ENCODE data around the gene GSAP.

Gene GSAP

DNA sequence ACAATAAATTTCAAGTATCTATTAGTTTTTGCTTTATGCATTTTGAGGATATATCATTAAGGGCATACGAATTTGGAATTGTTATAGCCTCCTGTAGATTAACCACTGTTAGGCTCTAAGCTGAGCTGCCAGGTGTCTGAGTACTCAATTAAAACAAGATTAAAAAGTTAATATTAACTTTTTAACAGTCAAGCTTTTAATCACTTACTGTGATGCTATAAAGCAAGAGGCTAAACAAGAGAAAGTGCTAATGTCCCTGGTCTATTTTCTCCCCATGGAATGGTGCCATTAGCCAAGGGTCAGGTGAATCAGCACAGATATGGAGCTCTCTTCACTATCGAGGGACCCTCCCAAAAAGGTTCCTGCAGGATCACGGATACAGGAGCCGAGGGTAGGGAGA, 9.7 kb downstream of the GSAP start:
- no peak for DNase-seq

- DNase-seq: no peak
Measured at GRCh38 chr7:77404641-77405040, 11.5 kb downstream of the GSAP start.

- no peak for DNase-seq
Measured at GRCh38 chr7:77403957-77404356, 12.2 kb downstream of the GSAP start.

GRCh38 chr7:77402818-77403217, 13.3 kb downstream of the GSAP start:
- DNase-seq: no peak

DNA sequence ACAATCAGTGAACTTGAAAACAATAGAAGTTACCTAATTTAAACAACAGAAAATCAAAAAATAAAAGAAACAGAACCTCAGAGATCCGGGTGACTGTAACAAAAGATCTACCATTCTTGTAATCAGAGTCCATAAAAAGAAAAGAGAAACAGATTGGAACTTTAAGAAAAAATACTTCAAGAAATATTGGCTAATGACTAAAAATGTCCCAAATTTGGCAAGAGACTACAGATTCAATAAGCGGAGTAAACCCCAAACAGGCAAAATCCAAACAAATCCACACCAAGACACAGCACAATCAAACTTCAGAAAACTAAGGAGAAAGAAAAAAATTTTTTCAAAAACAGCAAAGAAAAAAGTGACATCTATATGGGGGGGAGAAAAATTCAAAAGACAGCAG, 15.1 kb downstream of the GSAP start:
- DNase-seq: no peak

GRCh38 chr7:77399816-77400215, 16.3 kb downstream of the GSAP start:
- DNase-seq: no peak

DNA sequence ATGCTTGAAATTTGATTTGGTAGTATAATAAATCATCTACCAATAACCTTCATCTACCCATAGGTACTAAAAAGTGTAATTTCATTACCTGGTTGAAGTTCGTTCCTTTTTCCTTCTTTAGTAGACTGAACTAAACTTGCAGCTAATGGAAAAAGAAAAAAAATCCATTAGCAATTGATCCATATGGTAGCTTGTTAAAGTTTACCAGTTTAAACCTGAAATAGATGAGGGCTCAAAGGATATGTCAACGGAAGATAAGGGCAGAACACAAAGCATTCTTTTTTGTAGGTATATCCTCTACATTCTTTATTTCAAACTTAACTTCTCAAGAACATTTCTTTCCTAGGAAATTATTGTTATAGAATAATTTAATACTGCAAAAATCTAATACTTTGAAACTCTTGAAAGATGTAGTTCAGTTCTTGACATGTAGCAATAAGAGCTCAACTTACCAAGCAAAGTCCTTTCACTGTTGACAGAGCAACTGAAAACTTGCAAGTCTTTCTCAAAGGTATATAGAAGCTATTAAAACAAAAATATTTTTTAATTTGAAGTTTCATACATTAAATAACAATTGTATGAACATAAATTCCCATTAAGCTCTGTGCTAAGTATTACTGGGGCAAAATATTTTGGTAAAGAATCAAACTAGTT, 19.1 kb downstream of the GSAP start:
- DNase-seq: no peak

- no peak for DNase-seq
Measured at GRCh38 chr7:77395626-77396025, 20.5 kb downstream of the GSAP start.

- DNase-seq: no peak
Measured at GRCh38 chr7:77393954-77394353, 22.2 kb downstream of the GSAP start.

DNA sequence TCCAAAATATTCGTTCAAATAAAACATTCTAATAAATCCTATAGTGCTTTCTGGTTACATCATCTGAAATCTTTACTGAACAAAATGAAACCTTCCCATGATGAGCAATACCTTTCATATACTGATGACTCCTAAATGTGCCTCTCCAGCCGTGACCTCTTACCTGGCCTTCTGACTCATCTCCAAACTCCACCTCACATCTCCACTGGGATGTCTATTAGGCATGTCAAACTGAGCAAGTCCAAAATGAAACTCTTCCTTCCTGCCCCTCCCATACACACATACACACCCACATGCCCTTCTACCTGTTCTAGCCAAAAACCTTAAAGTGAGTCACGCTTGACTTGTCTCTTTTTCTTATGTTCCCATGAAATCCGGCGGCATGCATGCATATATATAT, 22.9 kb downstream of the GSAP start:
- DNase-seq: peak; percentile 43 to 61

DNA sequence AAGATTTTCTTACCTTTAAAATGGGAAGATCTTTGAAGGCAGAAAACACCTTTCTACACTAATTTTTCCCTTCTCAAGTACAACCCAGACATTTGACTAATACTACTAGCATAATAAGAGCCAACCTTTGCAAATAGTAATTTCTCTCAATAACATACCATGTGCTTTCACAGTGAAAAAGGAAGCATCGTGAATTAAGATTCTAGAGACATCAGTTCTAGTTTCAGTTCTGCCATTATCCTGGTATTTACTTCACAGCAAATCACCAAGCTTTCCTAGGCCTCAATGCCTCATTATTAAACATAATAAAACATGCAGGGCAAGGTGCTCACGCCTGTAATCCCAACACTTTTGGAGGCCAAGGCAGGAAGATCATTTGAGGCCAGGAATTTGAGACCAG, 24.9 kb downstream of the GSAP start:
- no peak for DNase-seq

DNA sequence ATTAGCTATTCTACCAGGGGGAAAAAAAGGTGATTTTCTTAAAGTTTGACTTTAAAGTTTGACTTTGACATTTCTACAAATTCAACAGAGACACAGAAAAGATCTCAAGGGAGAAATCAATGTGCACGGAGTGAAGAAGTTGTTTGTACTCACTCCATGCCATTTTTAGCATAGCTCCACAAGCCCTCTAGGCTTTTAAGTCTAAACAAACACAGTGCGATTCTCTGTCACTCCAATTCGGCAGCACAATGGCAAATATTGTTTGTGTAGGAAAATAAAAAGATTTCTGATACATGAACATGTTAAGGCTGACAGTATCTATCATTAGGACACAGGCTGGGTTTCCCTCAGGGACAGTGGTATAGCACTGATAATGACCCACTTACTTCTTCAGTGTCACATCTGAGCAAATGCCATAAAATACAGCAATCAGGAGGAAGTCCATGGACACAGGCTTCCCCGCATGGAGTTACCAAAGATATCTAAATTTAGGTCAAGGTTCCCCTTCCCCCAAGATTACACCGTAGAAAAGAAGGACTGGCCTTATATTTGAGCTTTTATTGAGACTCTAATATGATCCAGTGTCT, 28.0 kb downstream of the GSAP start:
- DNase-seq: no peak

DNA sequence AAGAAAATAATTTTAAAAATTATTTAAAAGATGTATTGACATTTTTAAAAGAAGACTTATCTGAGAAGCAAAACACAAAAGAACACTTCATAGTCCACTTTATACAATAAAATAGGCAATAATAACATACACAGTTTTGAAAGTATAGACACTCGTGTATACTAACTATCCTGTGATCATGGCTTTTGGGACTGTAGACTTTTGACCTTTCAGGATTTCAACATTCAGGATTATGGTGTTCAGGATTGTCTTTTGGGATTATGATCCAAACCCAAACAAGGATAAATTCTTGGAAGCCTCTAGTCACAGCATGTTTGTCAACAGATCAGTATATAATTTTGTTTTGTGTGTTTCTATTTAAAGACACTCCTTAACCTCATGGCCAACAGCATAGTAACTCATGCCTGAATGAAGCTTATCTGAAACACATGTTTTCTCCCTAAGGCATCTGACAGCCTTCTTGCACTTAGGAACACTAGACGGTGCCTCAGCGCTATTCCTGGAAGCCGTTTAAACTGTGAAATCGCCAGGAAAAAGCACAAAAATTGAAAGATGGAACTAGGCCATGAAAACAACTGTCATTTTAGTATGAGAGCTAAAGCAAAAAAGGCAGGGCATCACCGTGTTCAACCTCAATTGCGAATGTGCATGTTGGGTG, 29.9 kb downstream of the GSAP start:
- DNase-seq: no peak

GRCh38 chr7:77383333-77383740, 32.8 kb downstream of the GSAP start:
- no peak for DNase-seq

- no peak for DNase-seq
Measured at GRCh38 chr7:77382532-77382931, 33.6 kb downstream of the GSAP start.

GRCh38 chr7:77378584-77378983, 37.6 kb downstream of the GSAP start:
- DNase-seq: no peak

GRCh38 chr7:77370606-77371005, 45.5 kb downstream of the GSAP start:
- no peak for DNase-seq

DNA sequence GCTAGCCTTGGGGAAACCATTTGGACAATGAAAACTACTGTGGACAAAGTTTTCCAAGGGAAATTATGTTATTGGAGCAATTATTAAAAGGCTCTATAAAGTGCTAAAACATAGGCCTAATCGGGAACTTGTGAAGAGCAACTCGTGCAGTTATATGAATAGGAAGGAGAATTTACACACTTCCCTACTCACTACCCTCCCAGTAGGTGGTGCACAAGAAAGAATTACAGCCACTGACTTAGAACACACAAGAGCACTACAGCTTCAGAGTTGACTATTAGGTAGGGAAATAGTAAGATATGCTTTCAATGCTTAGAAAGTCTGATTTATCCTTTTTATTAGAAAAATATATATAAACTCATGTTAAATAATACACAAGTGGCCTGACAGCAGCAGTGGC, 47.2 kb downstream of the GSAP start:
- no peak for DNase-seq

DNA sequence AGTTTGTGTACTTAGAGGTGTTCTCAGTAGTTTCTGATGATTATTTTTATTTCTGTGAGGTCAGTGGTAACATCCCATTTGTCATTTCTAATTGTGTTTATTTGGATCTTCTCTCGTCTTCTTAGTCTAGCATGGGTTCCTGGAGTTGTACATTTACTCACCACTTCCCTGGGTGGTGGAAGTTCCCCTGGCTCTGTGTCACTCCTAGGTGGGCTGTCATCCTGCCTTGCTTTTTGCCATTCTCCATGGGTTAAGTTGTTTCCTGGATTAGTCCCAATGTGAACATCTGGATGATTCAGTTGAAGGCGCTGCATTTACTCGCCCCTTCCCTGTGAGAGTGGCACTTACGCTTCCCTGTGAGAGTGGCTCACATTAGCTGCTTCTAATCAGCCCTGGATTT, 48.2 kb downstream of the GSAP start:
- DNase-seq: no peak

DNA sequence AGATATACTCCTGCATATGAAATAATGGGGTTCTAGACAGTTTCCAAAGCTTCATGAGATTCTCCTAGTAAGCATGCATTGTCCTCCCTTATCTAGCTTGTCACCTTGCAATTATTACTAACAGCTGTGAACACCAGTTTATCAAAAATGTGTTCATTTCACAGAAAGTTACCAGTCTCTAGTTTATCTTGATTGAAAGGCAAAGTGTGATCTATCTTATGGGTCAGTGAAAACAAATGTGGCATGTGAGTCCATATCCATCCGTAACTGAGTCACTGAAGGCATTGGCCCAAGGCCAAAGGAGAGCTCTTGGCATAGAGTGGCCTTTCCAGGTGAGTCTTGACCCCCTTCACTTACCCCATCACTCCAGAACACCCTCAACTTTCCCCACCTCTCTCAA, 53.2 kb downstream of the GSAP start:
- DNase-seq: no peak

GRCh38 chr7:77360969-77361368, 55.2 kb downstream of the GSAP start:
- no peak for DNase-seq

DNA sequence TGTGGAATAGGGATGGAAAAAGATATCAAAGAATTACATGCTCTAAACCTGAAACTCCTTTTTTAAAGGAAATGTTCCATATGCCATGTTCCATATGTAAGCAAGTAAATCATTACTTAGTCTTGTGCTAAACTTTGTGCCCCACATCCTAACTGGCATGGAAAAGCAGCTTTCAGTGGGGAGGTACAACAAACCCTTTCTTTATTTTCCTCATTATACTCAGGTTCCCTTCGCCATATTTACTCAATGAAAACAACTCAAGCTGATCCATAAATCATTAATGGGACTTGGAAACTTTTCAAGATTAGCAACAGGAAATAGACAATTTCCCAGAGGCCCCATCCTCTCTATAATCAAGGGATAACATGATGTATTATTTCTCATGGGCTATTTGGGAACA, 56.0 kb downstream of the GSAP start:
- no peak for DNase-seq

GRCh38 chr7:77359599-77359998, 56.5 kb downstream of the GSAP start:
- no peak for DNase-seq

GRCh38 chr7:77354914-77355313, 61.2 kb downstream of the GSAP start:
- no peak for DNase-seq

GRCh38 chr7:77354484-77354883, 61.7 kb downstream of the GSAP start:
- DNase-seq: no peak

Measured in stimulated activated CD4-positive, alpha-beta T cell treated with anti-CD3 and anti-CD28 coated beads, Interleukin-2, amount 100 ng/mL, for 24 hours (primary cell).